ENCODE measurements around the gene DDX1. TPM values are rescaled to one million over a fixed set of nuclear protein-coding genes. Genes with fewer than 3 reads are reported as not detected.

The DDX1 gene
- polyA plus RNA-seq, 2 donors: 40.8 to 70.0 TPM

DNA sequence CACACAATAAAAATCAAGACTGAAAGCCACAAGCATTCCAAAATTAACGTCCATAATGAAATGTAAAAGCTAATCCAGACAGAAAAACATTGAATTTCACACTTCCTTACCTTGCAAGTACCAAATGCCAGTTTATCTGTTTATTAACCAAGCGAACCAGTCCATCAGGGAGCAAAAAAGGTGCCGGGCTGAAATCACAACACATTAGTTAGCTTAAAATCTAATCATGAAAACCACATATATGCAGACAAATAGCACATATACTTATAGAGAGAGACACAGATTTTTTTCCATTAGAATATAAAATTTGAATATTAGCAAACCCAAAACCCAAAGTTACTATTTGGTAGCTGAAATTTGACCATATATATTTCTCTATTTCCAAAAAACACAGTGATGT lies 37.7 kb upstream of the DDX1 start:
- whole genome bisulfite sequencing, 2 donors: 89% methylated on average over 3 of the region's 3 CpGs
- Histone ChIP-seq H3K9me3 (ENCODE audit: control insufficient read depth in 2 of 2, insufficient read depth in 1 of 2, low read depth in 1 of 2, low read length in 1 of 2) (no peaks in the 10 kb centered on the region), H3K4me1 (ENCODE audit: control insufficient read depth in 2 of 2, insufficient read depth in 2 of 2, low read length in 1 of 2) (no peaks in the 10 kb centered on the region), H3K27me3 (ENCODE audit: control insufficient read depth in 1 of 2, insufficient read depth in 2 of 2, low read length in 2 of 2) (no peaks in the 10 kb centered on the region), H3K4me3 (ENCODE audit: low read depth in 1 of 2, low read length in 2 of 2) (no peak overlapping the region), H3K27ac (ENCODE audit: low read depth in 2 of 2, low read length in 1 of 2) (no peak overlapping the region), H3K36me3 (ENCODE audit: control insufficient read depth in 2 of 2, insufficient read depth in 2 of 2, low read length in 1 of 2) (no peaks in the 10 kb centered on the region)

GRCh38 chr2:15554525-15555218 lies 37.0 kb upstream of the DDX1 start:
- WGBS, 2 donors: 90 to 92% methylated on average over 5 of the region's 5 CpGs
- H3K27me3 ChIP-seq (ENCODE audit: control insufficient read depth in 1 of 2, insufficient read depth in 2 of 2, low read length in 2 of 2): no peaks in the 10 kb centered on the region
- H3K27ac ChIP-seq (ENCODE audit: low read depth in 2 of 2, low read length in 1 of 2): no peak overlapping the region
- no peak overlapping the region for H3K4me3 ChIP-seq (ENCODE audit: low read depth in 1 of 2, low read length in 2 of 2)
- H3K4me1 ChIP-seq (ENCODE audit: control insufficient read depth in 2 of 2, insufficient read depth in 2 of 2, low read length in 1 of 2): no peaks in the 10 kb centered on the region
- no peaks in the 10 kb centered on the region for H3K36me3 ChIP-seq (ENCODE audit: control insufficient read depth in 2 of 2, insufficient read depth in 2 of 2, low read length in 1 of 2)
- no peaks in the 10 kb centered on the region for H3K9me3 ChIP-seq (ENCODE audit: control insufficient read depth in 2 of 2, insufficient read depth in 1 of 2, low read depth in 1 of 2, low read length in 1 of 2)

DNA sequence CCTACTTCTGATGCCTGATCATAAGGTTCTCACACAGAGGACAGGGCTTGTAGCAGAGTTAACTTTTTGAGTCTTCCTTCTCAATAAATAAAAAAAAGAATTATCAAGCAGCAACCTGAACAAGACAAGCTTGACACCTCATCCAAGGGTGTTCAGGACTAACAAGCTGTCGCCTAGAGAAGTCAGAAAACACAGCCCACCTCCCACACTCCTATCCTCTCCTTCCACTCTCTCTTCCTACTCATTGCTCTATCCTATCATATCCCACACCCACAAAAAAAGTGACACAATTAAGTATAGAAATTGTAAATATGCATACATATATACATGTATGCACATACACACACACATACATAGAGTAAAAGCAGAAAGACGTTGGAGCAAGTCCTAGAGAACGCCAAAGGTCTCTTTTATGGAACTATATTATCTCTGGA lies 35.9 kb upstream of the DDX1 start:
- H3K27ac ChIP-seq (ENCODE audit: low read depth in 2 of 2, low read length in 1 of 2): no peak overlapping the region
- H3K27me3 ChIP-seq (ENCODE audit: control insufficient read depth in 1 of 2, insufficient read depth in 2 of 2, low read length in 2 of 2): no peaks in the 10 kb centered on the region
- 89 to 92% methylated on average over 3 of the region's 3 CpGs for WGBS, 2 donors
- H3K36me3 ChIP-seq (ENCODE audit: control insufficient read depth in 2 of 2, insufficient read depth in 2 of 2, low read length in 1 of 2): no peaks in the 10 kb centered on the region
- H3K4me3 ChIP-seq (ENCODE audit: low read depth in 1 of 2, low read length in 2 of 2): no peak overlapping the region
- H3K4me1 ChIP-seq (ENCODE audit: control insufficient read depth in 2 of 2, insufficient read depth in 2 of 2, low read length in 1 of 2): no peaks in the 10 kb centered on the region
- H3K9me3 ChIP-seq (ENCODE audit: control insufficient read depth in 2 of 2, insufficient read depth in 1 of 2, low read depth in 1 of 2, low read length in 1 of 2): no peaks in the 10 kb centered on the region

- Histone ChIP-seq H3K4me3 (ENCODE audit: low read depth in 1 of 2, low read length in 2 of 2) (no peak overlapping the region), H3K36me3 (ENCODE audit: control insufficient read depth in 2 of 2, insufficient read depth in 2 of 2, low read length in 1 of 2) (no peaks in the 10 kb centered on the region), H3K9me3 (ENCODE audit: control insufficient read depth in 2 of 2, insufficient read depth in 1 of 2, low read depth in 1 of 2, low read length in 1 of 2) (no peaks in the 10 kb centered on the region), H3K27me3 (ENCODE audit: control insufficient read depth in 1 of 2, insufficient read depth in 2 of 2, low read length in 2 of 2) (no peaks in the 10 kb centered on the region), H3K27ac (ENCODE audit: low read depth in 2 of 2, low read length in 1 of 2) (no peak overlapping the region), H3K4me1 (ENCODE audit: control insufficient read depth in 2 of 2, insufficient read depth in 2 of 2, low read length in 1 of 2) (no peaks in the 10 kb centered on the region)
- WGBS, 2 donors: 91% methylated on average over 4 of the region's 4 CpGs
These were observed 35.2 kb upstream of the DDX1 start for GRCh38 chr2:15556311-15556930.

DNA sequence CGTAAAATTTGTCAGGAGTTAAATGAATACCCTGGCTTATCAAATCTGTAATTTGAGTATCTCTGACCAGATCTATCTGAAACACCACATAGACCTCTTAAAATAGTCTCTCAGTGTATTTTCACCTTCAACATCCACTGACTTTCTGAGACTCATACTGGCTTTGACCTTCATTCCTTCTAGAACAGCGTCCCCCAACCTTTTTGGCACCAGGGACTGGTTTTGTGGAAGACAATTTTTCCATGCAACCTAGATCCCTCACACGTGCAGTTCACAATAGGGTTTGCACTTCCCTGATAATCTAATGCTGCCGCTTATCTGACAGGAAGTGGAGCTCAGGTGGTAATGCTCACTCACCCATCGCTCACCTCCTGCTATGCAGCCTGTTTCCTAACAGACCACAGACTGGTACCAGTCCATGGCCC lies 33.8 kb upstream of the DDX1 start:
- Histone ChIP-seq H3K27me3 (ENCODE audit: control insufficient read depth in 1 of 2, insufficient read depth in 2 of 2, low read length in 2 of 2) (no peaks in the 10 kb centered on the region), H3K27ac (ENCODE audit: low read depth in 2 of 2, low read length in 1 of 2) (no peak overlapping the region), H3K4me3 (ENCODE audit: low read depth in 1 of 2, low read length in 2 of 2) (no peak overlapping the region), H3K9me3 (ENCODE audit: control insufficient read depth in 2 of 2, insufficient read depth in 1 of 2, low read depth in 1 of 2, low read length in 1 of 2) (no peaks in the 10 kb centered on the region), H3K36me3 (ENCODE audit: control insufficient read depth in 2 of 2, insufficient read depth in 2 of 2, low read length in 1 of 2) (no peaks in the 10 kb centered on the region), H3K4me1 (ENCODE audit: control insufficient read depth in 2 of 2, insufficient read depth in 2 of 2, low read length in 1 of 2) (no peaks in the 10 kb centered on the region)
- 67 to 77% methylated on average over 5 of the region's 5 CpGs for WGBS, 2 donors

DNA sequence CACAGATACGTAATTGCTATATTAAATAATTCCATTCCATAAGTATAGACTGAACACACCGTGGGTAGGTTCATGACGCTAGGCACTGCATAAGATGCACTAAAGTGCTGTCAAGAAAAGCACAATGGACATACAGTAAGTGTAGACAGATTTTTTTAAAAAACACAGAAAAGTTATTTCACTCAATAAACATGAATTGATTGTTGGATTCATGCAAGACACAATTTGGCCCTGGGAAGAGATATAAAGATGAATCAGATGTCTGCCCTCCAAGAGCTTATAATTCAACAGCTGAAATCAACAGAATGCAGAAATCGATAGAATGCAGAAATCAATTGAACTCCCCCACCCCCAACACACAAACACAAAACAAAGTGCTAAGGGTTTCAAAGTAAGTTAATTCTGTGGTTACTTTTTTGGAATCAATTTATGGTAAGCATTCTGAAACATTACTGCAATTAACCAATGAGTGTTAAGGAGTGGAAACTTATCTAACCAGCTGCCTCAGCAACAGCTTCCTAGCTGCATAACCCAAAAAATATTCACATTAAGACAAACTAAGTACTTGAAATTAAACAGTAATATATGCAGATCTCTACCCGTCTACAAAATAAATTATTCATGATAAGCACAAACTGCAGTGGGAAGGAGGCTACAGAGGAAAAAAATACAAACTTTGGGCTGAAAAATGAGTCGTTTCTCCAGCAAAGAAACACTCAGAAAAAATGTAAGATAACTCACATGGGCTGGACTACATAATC lies 32.1 kb upstream of the DDX1 start:
- no peaks in the 10 kb centered on the region for H3K36me3 ChIP-seq (ENCODE audit: control insufficient read depth in 2 of 2, insufficient read depth in 2 of 2, low read length in 1 of 2)
- 70 to 71% methylated on average over 6 of the region's 6 CpGs for WGBS, 2 donors

DNA sequence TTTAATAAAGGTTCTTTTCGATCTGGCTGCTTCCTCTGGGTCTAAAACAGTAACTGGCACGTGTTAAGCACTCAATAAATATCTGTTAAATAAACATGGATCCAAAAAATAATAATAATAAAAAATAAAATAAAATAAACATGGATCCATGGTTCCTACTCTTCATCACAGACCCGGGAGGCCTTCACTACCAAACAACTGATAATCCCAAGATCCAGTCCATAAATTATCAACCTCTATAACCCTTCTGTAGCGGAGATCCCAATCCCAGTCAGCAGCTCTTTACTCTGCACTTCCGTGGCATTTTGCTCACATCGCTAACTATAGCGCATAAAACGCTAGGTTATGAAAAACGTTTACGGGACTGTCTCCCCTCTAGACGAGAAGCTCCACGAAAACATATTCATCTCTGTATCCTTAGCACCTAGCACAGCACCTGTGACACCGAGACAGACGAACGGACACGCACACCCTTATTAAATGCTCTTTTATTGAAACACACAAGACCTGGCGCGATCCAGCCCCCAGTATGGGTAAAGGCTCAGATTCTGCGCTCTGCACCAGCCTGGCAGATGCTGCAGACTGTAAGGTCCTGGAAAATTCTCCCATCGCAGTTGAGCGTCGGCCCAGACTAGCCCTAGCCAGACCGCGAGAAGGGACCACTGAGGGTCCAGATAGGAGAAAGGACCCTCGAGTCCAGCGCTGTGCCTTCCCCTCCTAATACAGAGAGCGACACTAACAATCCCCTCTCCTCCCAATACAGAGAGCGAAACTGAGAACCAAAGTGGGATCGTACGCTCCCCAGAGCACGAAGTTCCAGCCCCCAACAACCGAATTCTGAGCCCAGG lies 31.3 kb upstream of the DDX1 start:
- Histone ChIP-seq H3K27me3 (ENCODE audit: control insufficient read depth in 1 of 2, insufficient read depth in 2 of 2, low read length in 2 of 2) (no peaks in the 10 kb centered on the region), H3K4me1 (ENCODE audit: control insufficient read depth in 2 of 2, insufficient read depth in 2 of 2, low read length in 1 of 2) (no peaks in the 10 kb centered on the region), H3K36me3 (ENCODE audit: control insufficient read depth in 2 of 2, insufficient read depth in 2 of 2, low read length in 1 of 2) (no peaks in the 10 kb centered on the region), H3K27ac (ENCODE audit: low read depth in 2 of 2, low read length in 1 of 2) (peak overlapping the region; percentile 66), H3K4me3 (ENCODE audit: low read depth in 1 of 2, low read length in 2 of 2) (peak overlapping the region; percentile 88 to 95), H3K9me3 (ENCODE audit: control insufficient read depth in 2 of 2, insufficient read depth in 1 of 2, low read depth in 1 of 2, low read length in 1 of 2) (no peaks in the 10 kb centered on the region)
- 1 to 2% methylated on average over 32 of the region's 32 CpGs for WGBS, 2 donors

More for the DNA sequence above, 32.1 kb upstream of the DDX1 start:
- H3K27me3 ChIP-seq (ENCODE audit: control insufficient read depth in 1 of 2, insufficient read depth in 2 of 2, low read length in 2 of 2): no peaks in the 10 kb centered on the region
- no peaks in the 10 kb centered on the region for H3K9me3 ChIP-seq (ENCODE audit: control insufficient read depth in 2 of 2, insufficient read depth in 1 of 2, low read depth in 1 of 2, low read length in 1 of 2)
- no peaks in the 10 kb centered on the region for H3K4me1 ChIP-seq (ENCODE audit: control insufficient read depth in 2 of 2, insufficient read depth in 2 of 2, low read length in 1 of 2)
- H3K4me3 ChIP-seq (ENCODE audit: low read depth in 1 of 2, low read length in 2 of 2): peak overlapping the region in 1 of 2 donors; percentile 88
- H3K27ac ChIP-seq (ENCODE audit: low read depth in 2 of 2, low read length in 1 of 2): no peak overlapping the region

GRCh38 chr2:15560988-15561573 lies 30.6 kb upstream of the DDX1 start, which contains the start of gene NBAS:
Gene NBAS (minus strand): TSS chr2:15561334. CDS start chr2:15561304, 30 bp downstream.
- Histone ChIP-seq H3K36me3 (ENCODE audit: control insufficient read depth in 2 of 2, insufficient read depth in 2 of 2, low read length in 1 of 2) (no peaks in the 10 kb centered on the region), H3K9me3 (ENCODE audit: control insufficient read depth in 2 of 2, insufficient read depth in 1 of 2, low read depth in 1 of 2, low read length in 1 of 2) (no peaks in the 10 kb centered on the region), H3K4me3 (ENCODE audit: low read depth in 1 of 2, low read length in 2 of 2) (peak within 1 kb of the TSS; percentile 88 to 95), H3K27me3 (ENCODE audit: control insufficient read depth in 1 of 2, insufficient read depth in 2 of 2, low read length in 2 of 2) (no peaks in the 10 kb centered on the region), H3K4me1 (ENCODE audit: control insufficient read depth in 2 of 2, insufficient read depth in 2 of 2, low read length in 1 of 2) (no peaks in the 10 kb centered on the region), H3K27ac (ENCODE audit: low read depth in 2 of 2, low read length in 1 of 2) (peak within 1 kb of the TSS; percentile 66)
- WGBS, 2 donors: 0 to 1% methylated on average over 25 to 30 of the region's 30 CpGs
